Fibroblast of pulmonary artery (primary cell): ENCODE measurements around the gene HACD4.

Experiments used
- DNase-seq: peaks from one replicate; pipeline ENCODE4 v3.0.0-alpha.2; 2010; ENCODE audit warnings: low read depth
- H3K4me3 ChIP-seq: replicated peaks from 2 replicates; pipeline ENCODE4 v1.5.1; 2011; ENCODE audit warnings: low read depth, mild to moderate bottlenecking, control low read depth, low read length, moderate library complexity
- TF ChIP-seq, protein P1 (sequence below): IDR thresholded peaks from 2 replicates; pipeline ENCODE4 v1.5.1; 2011; ENCODE audit warnings: mild to moderate bottlenecking, control low read depth, low read length, inconsistent platforms; ENCODE audit errors: missing control alignments

HACD4 gene

GRCh38 chr9:21031091-21031807 lies at the start of gene HACD4:
HACD4 (minus strand) TSS chr9:21031640; CDS start chr9:21031590, 50 bp downstream.
- H3K4me3 ChIP-seq = peak within 1 kb of the TSS; percentile 44
- TF ChIP-seq, protein P1, sequence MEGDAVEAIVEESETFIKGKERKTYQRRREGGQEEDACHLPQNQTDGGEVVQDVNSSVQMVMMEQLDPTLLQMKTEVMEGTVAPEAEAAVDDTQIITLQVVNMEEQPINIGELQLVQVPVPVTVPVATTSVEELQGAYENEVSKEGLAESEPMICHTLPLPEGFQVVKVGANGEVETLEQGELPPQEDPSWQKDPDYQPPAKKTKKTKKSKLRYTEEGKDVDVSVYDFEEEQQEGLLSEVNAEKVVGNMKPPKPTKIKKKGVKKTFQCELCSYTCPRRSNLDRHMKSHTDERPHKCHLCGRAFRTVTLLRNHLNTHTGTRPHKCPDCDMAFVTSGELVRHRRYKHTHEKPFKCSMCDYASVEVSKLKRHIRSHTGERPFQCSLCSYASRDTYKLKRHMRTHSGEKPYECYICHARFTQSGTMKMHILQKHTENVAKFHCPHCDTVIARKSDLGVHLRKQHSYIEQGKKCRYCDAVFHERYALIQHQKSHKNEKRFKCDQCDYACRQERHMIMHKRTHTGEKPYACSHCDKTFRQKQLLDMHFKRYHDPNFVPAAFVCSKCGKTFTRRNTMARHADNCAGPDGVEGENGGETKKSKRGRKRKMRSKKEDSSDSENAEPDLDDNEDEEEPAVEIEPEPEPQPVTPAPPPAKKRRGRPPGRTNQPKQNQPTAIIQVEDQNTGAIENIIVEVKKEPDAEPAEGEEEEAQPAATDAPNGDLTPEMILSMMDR = no peak
- peak; percentile 38 for DNase-seq

GRCh38 chr9:21080793-21081192 lies 49.4 kb upstream of the HACD4 start:
- H3K4me3 ChIP-seq = no peak overlapping the region
- no peak for DNase-seq
- TF ChIP-seq, protein P1 = no peak

GRCh38 chr9:21078702-21079101 lies 47.3 kb upstream of the HACD4 start:
- no peak overlapping the region for H3K4me3 ChIP-seq
- no peak for DNase-seq
- TF ChIP-seq, protein P1 = no peak

- no peak for DNase-seq
- TF ChIP-seq, protein P1 = no peak
- H3K4me3 ChIP-seq = no peak within 1 kb of the TSS
Observed at GRCh38 chr9:21077781-21078180, 46.3 kb upstream of the HACD4 start, which contains the start of gene IFNB1. IFNB1 (minus strand) TSS chr9:21077942; CDS start chr9:21077869, 73 bp downstream.

GRCh38 chr9:21075484-21075883 lies 44.0 kb upstream of the HACD4 start:
- TF ChIP-seq, protein P1 = no peak
- H3K4me3 ChIP-seq = no peak overlapping the region
- no peak for DNase-seq

- TF ChIP-seq, protein P1 = no peak
- no peak overlapping the region for H3K4me3 ChIP-seq
- DNase-seq = peak; percentile 31
Observed at GRCh38 chr9:21070906-21071305, 39.5 kb upstream of the HACD4 start.

- H3K4me3 ChIP-seq = no peak overlapping the region
- peak; percentile 99 for DNase-seq
- TF ChIP-seq, protein P1 = peak; percentile 52
Observed at GRCh38 chr9:21070171-21070571, 38.7 kb upstream of the HACD4 start.
